Stimulated activated CD8-positive, alpha-beta memory T cell treated with anti-CD3 and anti-CD28 coated beads, Interleukin-7, amount 100 ng/mL, for 48 hours (primary cell): ENCODE measurements around the gene FAM170B.

Experiments used
- DNase-seq, 2 donors: peaks; one replicate each; pipeline ENCODE4 v3.0.0-alpha.2; 2020; ENCODE audit warnings: low read depth in 1 of 2; ENCODE audit errors: extremely low read depth in 1 of 2

Gene FAM170B

GRCh38 chr10:49109669-49110340, 24.0 kb downstream of the FAM170B start:
- no peak for DNase-seq

GRCh38 chr10:49108656-49109055, 25.2 kb downstream of the FAM170B start:
- DNase-seq: no peak

- no peak for DNase-seq
Observed at GRCh38 chr10:49107887-49108267, 25.9 kb downstream of the FAM170B start.

GRCh38 chr10:49107111-49107886, 26.5 kb downstream of the FAM170B start:
- DNase-seq: no peak

GRCh38 chr10:49106451-49106850, 27.4 kb downstream of the FAM170B start:
- DNase-seq: no peak

GRCh38 chr10:49105076-49105475, 28.7 kb downstream of the FAM170B start:
- no peak for DNase-seq

GRCh38 chr10:49104323-49104722, 29.5 kb downstream of the FAM170B start:
- no peak for DNase-seq

- no peak for DNase-seq
Observed at GRCh38 chr10:49103761-49104160, 30.1 kb downstream of the FAM170B start.

GRCh38 chr10:49099046-49099445, 34.8 kb downstream of the FAM170B start:
- DNase-seq: no peak

GRCh38 chr10:49096890-49097445, 36.9 kb downstream of the FAM170B start:
- no peak for DNase-seq

- DNase-seq: no peak
Observed at GRCh38 chr10:49094646-49095045, 39.2 kb downstream of the FAM170B start.

GRCh38 chr10:49093922-49094321, 39.9 kb downstream of the FAM170B start:
- DNase-seq: no peak

- DNase-seq: no peak
Observed at GRCh38 chr10:49092477-49092876, 41.3 kb downstream of the FAM170B start.

- no peak for DNase-seq
Observed at GRCh38 chr10:49091450-49092210, 42.2 kb downstream of the FAM170B start.

GRCh38 chr10:49090696-49091380, 43.0 kb downstream of the FAM170B start:
- no peak for DNase-seq

- no peak for DNase-seq
Observed at GRCh38 chr10:49090189-49090575, 43.6 kb downstream of the FAM170B start.

- DNase-seq: no peak
Observed at GRCh38 chr10:49089557-49090188, 44.1 kb downstream of the FAM170B start.

GRCh38 chr10:49089152-49089551, 44.7 kb downstream of the FAM170B start:
- no peak for DNase-seq

- no peak for DNase-seq
Observed at GRCh38 chr10:49086889-49087288, 46.9 kb downstream of the FAM170B start.

- DNase-seq: no peak
Observed at GRCh38 chr10:49083261-49083660, 50.6 kb downstream of the FAM170B start.
